IMR-90 (cell line): Measurements from ENCODE around the gene HECW1.

Experiments
- FOS ChIP-seq: fragments of 150-350 bp; IDR thresholded peaks from 2 replicates; pipeline ENCODE4 v1.6.1; 2016; ENCODE audit warnings: low read depth, low read length
- MAFK ChIP-seq: IDR thresholded peaks from 2 replicates; pipeline ENCODE4 v1.6.1; 2012; ENCODE audit warnings: low read depth, low read length, improper control_type of control experiment
- POLR2A ChIP-seq: IDR thresholded peaks from 2 replicates; pipeline ENCODE4 v1.6.1; 2012; ENCODE audit warnings: mild to moderate bottlenecking, low read depth, low read length
- RFX5 ChIP-seq: IDR thresholded peaks from 2 replicates; pipeline ENCODE4 v1.8.0; 2012; ENCODE audit warnings: low read depth, mild to moderate bottlenecking, low read length, moderate library complexity
- TF ChIP-seq, protein P1 (sequence below): conservative IDR thresholded peaks from 2 replicates; pipeline ENCODE4 v1.5.1; 2012; ENCODE audit warnings: mild to moderate bottlenecking, low read depth, low read length, improper control_type of control experiment

DNA sequence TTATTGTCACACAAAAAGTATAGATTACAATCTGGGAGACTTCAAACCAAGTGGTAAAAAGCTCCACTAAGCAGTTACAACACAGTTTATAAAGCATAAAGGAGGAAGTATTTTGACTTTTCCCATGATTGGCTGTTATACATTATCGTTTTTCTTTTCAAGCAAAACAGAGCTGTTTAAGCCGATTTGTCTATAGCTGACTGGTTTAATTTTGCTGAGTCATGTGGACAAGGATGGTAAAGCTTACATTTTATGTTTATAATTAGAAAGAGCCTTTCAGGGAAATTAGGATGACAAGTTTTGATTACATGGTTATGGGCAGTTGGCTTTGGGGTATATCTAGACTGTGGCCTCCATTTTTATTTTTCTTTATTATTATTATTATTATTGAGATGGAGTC, 318.0 kb downstream of the HECW1 start:
- TF ChIP-seq, protein P1, sequence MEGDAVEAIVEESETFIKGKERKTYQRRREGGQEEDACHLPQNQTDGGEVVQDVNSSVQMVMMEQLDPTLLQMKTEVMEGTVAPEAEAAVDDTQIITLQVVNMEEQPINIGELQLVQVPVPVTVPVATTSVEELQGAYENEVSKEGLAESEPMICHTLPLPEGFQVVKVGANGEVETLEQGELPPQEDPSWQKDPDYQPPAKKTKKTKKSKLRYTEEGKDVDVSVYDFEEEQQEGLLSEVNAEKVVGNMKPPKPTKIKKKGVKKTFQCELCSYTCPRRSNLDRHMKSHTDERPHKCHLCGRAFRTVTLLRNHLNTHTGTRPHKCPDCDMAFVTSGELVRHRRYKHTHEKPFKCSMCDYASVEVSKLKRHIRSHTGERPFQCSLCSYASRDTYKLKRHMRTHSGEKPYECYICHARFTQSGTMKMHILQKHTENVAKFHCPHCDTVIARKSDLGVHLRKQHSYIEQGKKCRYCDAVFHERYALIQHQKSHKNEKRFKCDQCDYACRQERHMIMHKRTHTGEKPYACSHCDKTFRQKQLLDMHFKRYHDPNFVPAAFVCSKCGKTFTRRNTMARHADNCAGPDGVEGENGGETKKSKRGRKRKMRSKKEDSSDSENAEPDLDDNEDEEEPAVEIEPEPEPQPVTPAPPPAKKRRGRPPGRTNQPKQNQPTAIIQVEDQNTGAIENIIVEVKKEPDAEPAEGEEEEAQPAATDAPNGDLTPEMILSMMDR: no peak
- TF ChIP-seq POLR2A: no peak
- peak; percentile 86 for TF ChIP-seq MAFK
- TF ChIP-seq RFX5: no peak
- no peak for TF ChIP-seq FOS
